ENCODE results near the gene CSMD2. TPM values are rescaled to one million over a fixed set of nuclear protein-coding genes. Genes with fewer than 3 reads are reported as not detected.

CSMD2 gene
- total RNA-seq (2012; rRNA removed) (under 0.01 and 0.28 TPM in 2 replicates), polyA plus RNA-seq (2012; rRNA removed) (0.36 TPM in 2 replicates), Bru-seq, nascent RNA (percentile 32 among the genes with signal in this experiment), BruChase-seq, experiment 1, labeled RNA remaining after a 6-hour chase (percentile 26 among the genes with signal in this experiment), BruChase-seq, experiment 2, labeled RNA remaining after a 2-hour chase (percentile 32 among the genes with signal in this experiment)
- 0.23 and 0.35 TPM in 2 replicates for polyA plus RNA-seq (2012; cell fraction: cytosol; rRNA removed)
- polyA plus RNA-seq (2012; cell fraction: nucleus; rRNA removed; ENCODE audit: low replicate concordance): 0.44 and 0.51 TPM in 2 replicates
- long read RNA-seq, partial matches to known transcripts: 0 of 2 reads
- long read RNA-seq, other reads (novel, unspliced or antisense): 2 of 2 reads

GRCh38 chr1:34164771-34165391 is at the start of gene CSMD2:
TSS of gene CSMD2 (minus strand) at chr1:34165230. CDS start at chr1:34165097, 133 bp downstream.
- Histone ChIP-seq H3K23ac (ENCODE audit: low read depth, low read length) (no peak within 1 kb of the TSS), H4K5ac (ENCODE audit: low read depth, low read length) (no peak within 1 kb of the TSS), H3K27ac (ENCODE audit: insufficient read depth, low read length) (no peak within 1 kb of the TSS), H2BK5ac (ENCODE audit: low read depth, low read length, poor library complexity, severe bottlenecking) (no peak within 1 kb of the TSS), H4K20me1 (ENCODE audit: insufficient read depth, low read length) (no peaks in the 10 kb centered on the region), H2AK5ac (ENCODE audit: low read depth, low read length) (no peak within 1 kb of the TSS), H3K18ac (ENCODE audit: low read depth, low read length) (no peak within 1 kb of the TSS), H3K14ac (replicated peaks; ENCODE audit: low read depth, low read length) (no peak within 1 kb of the TSS), H3K36me3 (ENCODE audit: control insufficient read depth, insufficient read depth, low read length) (no peaks in the 10 kb centered on the region), H3K4ac (ENCODE audit: low read depth, low read length) (no peak within 1 kb of the TSS), H3K9ac (ENCODE audit: low read depth, low read length) (no peak within 1 kb of the TSS), H4K8ac (ENCODE audit: low read depth in 2 of 2, low read length in 2 of 2) (no peak within 1 kb of the TSS), H2AFZ (replicated peaks; ENCODE audit: low read length, poor library complexity) (peak within 1 kb of the TSS; percentile 68), H2AK9ac (replicated peaks; ENCODE audit: low read depth, low read length, poor library complexity) (no peak within 1 kb of the TSS), H2BK20ac (ENCODE audit: low read depth, low read length) (no peak within 1 kb of the TSS), H3K4me2 (ENCODE audit: low read depth, low read length) (peak within 1 kb of the TSS; percentile 40; the same call in 1 of the 2 replicates), H2BK120ac (ENCODE audit: low read depth, low read length) (no peak within 1 kb of the TSS), H3K9me3 (ENCODE audit: control insufficient read depth, insufficient read depth, low read length) (no peaks in the 10 kb centered on the region), H3K79me1 (ENCODE audit: low read depth in 1 of 2, low read length in 2 of 2) (no peaks in the 10 kb centered on the region), H3K56ac (ENCODE audit: extremely low read depth, insufficient read depth, low read length) (no peak within 1 kb of the TSS), H3K4me3 (ENCODE audit: insufficient read depth, low read depth, low read length) (peak within 1 kb of the TSS; percentile 31), H3K4me1 (ENCODE audit: control insufficient read depth, insufficient read depth, low read length) (no peaks in the 10 kb centered on the region; the same call in 1 of the 2 replicates), H3K27me3 (ENCODE audit: control insufficient read depth, insufficient read depth, low read length) (peaks cover 15% of the 10 kb centered on the region), H3K9me1 (ENCODE audit: insufficient read depth, low read length) (no peaks in the 10 kb centered on the region), H2BK15ac (ENCODE audit: low read depth, low read length) (no peak within 1 kb of the TSS), H4K91ac (ENCODE audit: insufficient read depth, low read depth, low read length) (no peak within 1 kb of the TSS)
- ChIA-PET POLR2A (ENCODE audit: unreplicated experiment) (no interaction called here), CTCF (no interaction called here)
- intact Hi-C loops (cut with micrococcal nuclease): no loop called here
- no TSS peak for BruUV-seq (replicated peaks)
- TF ChIP-seq BHLHE40 (IDR thresholded peaks at IDR 0.05; ENCODE audit: low read depth, low read length) (0 out of 2 replicates have a peak, but pooled peaks have one; percentile 40), MXI1 (IDR thresholded peaks at IDR 0.05; ENCODE audit: borderline replicate concordance, low read depth, low read length) (no peak)
- in situ Hi-C loops (cut with MboI; ENCODE audit: low sequenced_read_pairs): no loop called here
- ATAC-seq (ENCODE audit: low read depth): peak; percentile 48
- DNase-seq: peak; percentile 23
- dilution Hi-C loops (cut with HindIII; ENCODE audit: low sequenced_read_pairs, unreplicated experiment): no loop called here
- WGBS, 2 experiments (ENCODE audit: extremely low coverage in 2 of 2, insufficient read length in 1 of 2): 0% methylated on average over 15 of the region's 78 CpGs; no CpG with 5 or more reads in 1 of the 2 experiments
